Transverse colon (tissue), 4 donors: Measurements from ENCODE around the gene PLCD3. TPM values are rescaled to one million over a fixed set of nuclear protein-coding genes. Genes with fewer than 3 reads are reported as not detected.

Experiments
- DNase-seq: peaks from one replicate; pipeline ENCODE4 v3.0.0-alpha.2; 2019
- H3K27ac ChIP-seq, 4 donors: fragments of 200-600 bp; sonication (generic); 2 replicates each; pipeline ENCODE4 v1.5.1; 2016 to 2018; ENCODE audit warnings: inconsistent platforms in 4 of 4
- H3K27me3 ChIP-seq: fragments of 200-600 bp; sonication (generic); 2 replicates; pipeline ENCODE4 v1.5.1; 2017; ENCODE audit warnings: inconsistent platforms
- H3K36me3 ChIP-seq, 4 donors: fragments of 200-600 bp; sonication (generic); 2 replicates each; pipeline ENCODE4 v1.5.1; 2017 to 2019; ENCODE audit warnings: inconsistent platforms in 4 of 4
- H3K4me1 ChIP-seq, 4 donors: fragments of 200-600 bp; sonication (generic); 2 replicates each; pipeline ENCODE4 v1.5.1; 2017 to 2020; ENCODE audit warnings: inconsistent platforms in 4 of 4
- H3K4me3 ChIP-seq, 4 donors: fragments of 200-600 bp; sonication (generic); 1 replicate in 1 of 4; 2 replicates in 3 of 4; pipeline versions ENCODE4 v1.5.1 to v1.6.1; 2017 to 2019; ENCODE audit warnings: inconsistent platforms in 4 of 4
- H3K9me3 ChIP-seq, 2 donors: fragments of 200-600 bp; sonication (generic); 2 replicates each; pipeline ENCODE4 v1.5.1; 2017 to 2019; ENCODE audit warnings: inconsistent platforms in 2 of 2
- CTCF ChIP-seq, 5 experiments: fragments of 200-600 bp in 3 of 5; fragments of 450-650 bp in 2 of 5; sonication (generic) in 3 of 5; IDR thresholded peaks; 1 replicate in 2 of 5; 2 replicates in 3 of 5; pipeline ENCODE4 v1.5.1; 2016 to 2017; ENCODE audit warnings: antibody characterized with exemption in 5 of 5, inconsistent platforms in 3 of 5, mild to moderate bottlenecking in 2 of 5, moderate library complexity in 1 of 5
- EP300 ChIP-seq: sonication (generic); formaldehyde crosslinking; IDR thresholded peaks from one replicate; pipeline ENCODE4 v1.6.1; 2017; ENCODE audit warnings: antibody characterized with exemption, low read depth
- POLR2A ChIP-seq: fragments of 450-650 bp; IDR thresholded peaks from one replicate; pipeline ENCODE4 v1.6.1; 2016; ENCODE audit warnings: antibody characterized with exemption, mild to moderate bottlenecking, moderate library complexity
- POLR2AphosphoS5 ChIP-seq, 3 donors: sonication (generic); formaldehyde crosslinking; IDR thresholded peaks; one replicate each; pipeline ENCODE4 v1.6.1; 2016; ENCODE audit warnings: antibody characterized with exemption in 3 of 3
- WGBS, 2 donors: methylation state at CpG; one replicate each; pipeline ENCODE4 v1.1.5; 2018; ENCODE audit warnings: low coverage in 1 of 2; 5-methylcytosine and 5-hydroxymethylcytosine counted together
- in situ Hi-C, 4 donors: fragments of 200-750 bp; cut with MboI; loops; one replicate each; pipeline versions ENCODE4 v1.15.0 to v1.15.1; 2017; ENCODE audit warnings: low sequenced_read_pairs in 3 of 4, low pct_ligation_motif_present in 1 of 4, low pct_unique_long_range_greater_than_20kb in 1 of 4
- intact Hi-C: fragments of 100-400 bp; cut with DNase I; formaldehyde crosslinking; loops from one replicate; pipeline ENCODE4 v1.15.1; 2023; ENCODE audit warnings: low total_unique reads
- total RNA-seq, 4 donors: library from RNA; depleted of rRNA; stranded (reverse); fragments of >200 nt; gene quantifications; one replicate each; pipeline ENCODE4 v1.1.0, GENCODE V29; 2016

The PLCD3 gene
- total RNA-seq, 4 donors from 2014 or later, result 157 to 369 (median 335) TPM

- H3K27ac ChIP-seq, result peak overlapping the region; percentile 95 to 99 (median 98)
- intact Hi-C loops (loop anchor here (2.0 to 10.0 kb wide), 2 partner anchors 14 to 962 kb away; partner anchors contain the start of genes HEXIM2 and TMUB2), in situ Hi-C loops (no loop called here)
- no peaks in the 10 kb centered on the region for H3K9me3 ChIP-seq
- peak; percentile 74 for DNase-seq
- 4 to 5% methylated on average over 12 to 28 of the region's 29 CpGs for WGBS, 2 donors
- H3K4me1 ChIP-seq, result peaks cover 21 to 63% (median 46%) of the 10 kb centered on the region in 4 donors
- TF ChIP-seq CTCF (IDR thresholded peaks at IDR 0.05), result no peak
- peak; percentile 68 for TF ChIP-seq POLR2A
- no peak for TF ChIP-seq EP300
- TF ChIP-seq POLR2AphosphoS5 (IDR thresholded peaks at IDR 0.05), result peak; percentile 40 to 72 (median 67)
- peak overlapping the region; percentile 53 to 69 (median 64) for H3K4me3 ChIP-seq
- H3K36me3 ChIP-seq, result no peaks in the 10 kb centered on the region
- H3K27me3 ChIP-seq, result no peaks in the 10 kb centered on the region
These were observed 14.7 kb upstream of the PLCD3 start for GRCh38 chr17:45146890-45147580.

GRCh38 chr17:45146592-45146889, 14.2 kb upstream of the PLCD3 start:
- TF ChIP-seq CTCF (IDR thresholded peaks at IDR 0.05) (no peak), POLR2A (no peak), EP300 (no peak), POLR2AphosphoS5 (IDR thresholded peaks at IDR 0.05) (no peak)
- Histone ChIP-seq H3K36me3 (no peaks in the 10 kb centered on the region), H3K27me3 (no peaks in the 10 kb centered on the region), H3K4me1 (peaks cover 21 to 58% (median 41%) of the 10 kb centered on the region in 4 donors), H3K4me3 (peak overlapping the region in 1 of 4 donors; percentile 64), H3K9me3 (no peaks in the 10 kb centered on the region), H3K27ac (peak overlapping the region; percentile 95 to 99 (median 98))
- DNase-seq, result no peak
- in situ Hi-C loops, result no loop called here
- intact Hi-C loops, result loop anchor here (2.0 to 10.0 kb wide), 2 partner anchors 14 to 962 kb away; partner anchors contain the start of genes HEXIM2 and TMUB2
- 65 to 88% methylated on average over 4 of the region's 4 CpGs for WGBS, 2 donors

GRCh38 chr17:45146166-45146565, 13.9 kb upstream of the PLCD3 start:
- Histone ChIP-seq H3K9me3 (no peaks in the 10 kb centered on the region), H3K27ac (peak overlapping the region; percentile 95 to 99 (median 98)), H3K4me3 (no peak overlapping the region), H3K4me1 (peaks cover 21 to 54% (median 38%) of the 10 kb centered on the region in 4 donors), H3K27me3 (no peaks in the 10 kb centered on the region), H3K36me3 (no peaks in the 10 kb centered on the region)
- in situ Hi-C loops, result no loop called here
- no peak for DNase-seq
- intact Hi-C loops, result loop anchor here (2.0 to 10.0 kb wide), 2 partner anchors 15 to 961 kb away; partner anchors contain the start of genes HEXIM2 and TMUB2
- 83 to 97% methylated on average over 1 to 10 of the region's 10 CpGs for WGBS, 2 donors
- TF ChIP-seq POLR2A, result no peak
- TF ChIP-seq POLR2AphosphoS5 (IDR thresholded peaks at IDR 0.05), result no peak

- DNase-seq, result no peak
- peak overlapping the region; percentile 84 to 99 (median 92) for H3K27ac ChIP-seq
- peak overlapping the region in 1 of 4 donors; percentile 54 for H3K4me3 ChIP-seq
- H3K36me3 ChIP-seq, result no peaks in the 10 kb centered on the region
- 78% methylated on average over 6 of the region's 8 CpGs; no CpG with 5 or more reads in 1 of the 2 donors for WGBS, 2 donors
- H3K9me3 ChIP-seq, result no peaks in the 10 kb centered on the region
- intact Hi-C loops, result loop anchor here (10.0 kb wide), 1 partner anchor 960 kb away; the partner anchor contains the start of gene TMUB2
- H3K4me1 ChIP-seq, result peaks cover 21 to 45% (median 30%) of the 10 kb centered on the region in 4 donors
- no peak for TF ChIP-seq POLR2AphosphoS5 (IDR thresholded peaks at IDR 0.05)
- TF ChIP-seq EP300, result no peak
- in situ Hi-C loops, result no loop called here
- H3K27me3 ChIP-seq, result no peaks in the 10 kb centered on the region
These were observed 12.7 kb upstream of the PLCD3 start for GRCh38 chr17:45145035-45145389.

GRCh38 chr17:45144199-45145034, 12.1 kb upstream of the PLCD3 start:
- Histone ChIP-seq H3K9me3 (no peaks in the 10 kb centered on the region), H3K4me3 (peak overlapping the region; percentile 20 to 54 (median 34)), H3K27ac (peak overlapping the region; percentile 84 to 99 (median 92)), H3K27me3 (no peaks in the 10 kb centered on the region), H3K36me3 (no peaks in the 10 kb centered on the region), H3K4me1 (peaks cover 21 to 45% (median 30%) of the 10 kb centered on the region in 4 donors)
- intact Hi-C loops (loop anchor here (10.0 kb wide), 1 partner anchor 960 kb away; the partner anchor contains the start of gene TMUB2), in situ Hi-C loops (no loop called here)
- TF ChIP-seq CTCF (IDR thresholded peaks at IDR 0.05) (no peak), POLR2AphosphoS5 (IDR thresholded peaks at IDR 0.05) (peak; percentile 1 to 8 (median 4)), EP300 (no peak), POLR2A (peak; percentile 1)
- DNase-seq, result peak; percentile 69
- WGBS, 2 donors, result 0 to 31% methylated on average over 1 to 33 of the region's 71 CpGs
